GM18858 (cell line): ENCODE measurements around the gene TAOK2.
"Not testable (repeated sequence)": the region's sequence is repeated elsewhere in the genome, so short reads cannot be mapped to it uniquely, and the experiment has no call there.

Experiments used
- ATAC-seq: cut with Tn5 transposase; IDR thresholded peaks from one replicate; pipeline ENCODE4 v1.9.1; 2021; ENCODE audit not compliant: unreplicated experiment

TAOK2 gene

GRCh38 chr16:29973384-29974246 lies at the start of gene TAOK2:
Gene TAOK2 (plus strand): TSS chr16:29973868. CDS start chr16:29977773, 3,905 bp downstream.
- ATAC-seq: peak; percentile 75

- no peak for ATAC-seq
Observed at GRCh38 chr16:29925105-29925756, 48.4 kb upstream of the TAOK2 start.

- peak; percentile 78 for ATAC-seq
Observed at GRCh38 chr16:29925781-29926710, 47.6 kb upstream of the TAOK2 start, which contains the start of gene KCTD13. Gene KCTD13 (minus strand): TSS chr16:29926226. CDS start chr16:29926033, 193 bp downstream.

- no peak for ATAC-seq
Observed at GRCh38 chr16:29926711-29927052, 47.0 kb upstream of the TAOK2 start.

GRCh38 chr16:29927070-29927905 lies 46.4 kb upstream of the TAOK2 start:
- no peak for ATAC-seq

- not testable (repeated sequence) for ATAC-seq
Observed at GRCh38 chr16:29931750-29932149, 41.9 kb upstream of the TAOK2 start.

GRCh38 chr16:29940656-29941055 lies 33.0 kb upstream of the TAOK2 start:
- ATAC-seq: no peak

- no peak for ATAC-seq
Observed at GRCh38 chr16:29943846-29944799, 29.5 kb upstream of the TAOK2 start.

- no peak for ATAC-seq
Observed at GRCh38 chr16:29947897-29948296, 25.8 kb upstream of the TAOK2 start.

- ATAC-seq: no peak
Observed at GRCh38 chr16:29950806-29951461, 22.7 kb upstream of the TAOK2 start.

GRCh38 chr16:29951625-29952365 lies 21.9 kb upstream of the TAOK2 start:
- ATAC-seq: no peak

- ATAC-seq: no peak
Observed at GRCh38 chr16:29958756-29959155, 14.9 kb upstream of the TAOK2 start.

GRCh38 chr16:29959293-29959692 lies 14.4 kb upstream of the TAOK2 start:
- ATAC-seq: no peak

GRCh38 chr16:29959821-29960220 lies 13.8 kb upstream of the TAOK2 start:
- not testable (repeated sequence) for ATAC-seq

- no peak for ATAC-seq
Observed at GRCh38 chr16:29961127-29961478, 12.6 kb upstream of the TAOK2 start.

- ATAC-seq: peak; percentile 77
Observed at GRCh38 chr16:29961479-29962343, 12.0 kb upstream of the TAOK2 start, which contains the start of gene TMEM219. Gene TMEM219 (plus strand): TSS chr16:29962079. CDS start chr16:29963144, 1,065 bp downstream.
